Erythroblast (primary cell): ENCODE results near the gene ATCAY.
"Not testable (repeated sequence)": the region's sequence is repeated elsewhere in the genome, so short reads cannot be mapped to it uniquely, and the experiment has no call there.

Experiments
- DNase-seq, 2 experiments: peaks; one replicate each; lab custom pipeline; 2025; lab: John Stamatoyannopoulos, UW
- GATA1 ChIP-seq: IDR thresholded peaks from 2 replicates; pipeline ENCODE4 v1.6.1; 2011; ENCODE audit warnings: low read depth, mild to moderate bottlenecking, control low read depth, low read length, moderate library complexity
- POLR2A ChIP-seq: IDR thresholded peaks from 2 replicates; pipeline ENCODE4 v1.6.1; 2011; ENCODE audit warnings: mild to moderate bottlenecking, low read length

The ATCAY gene

GRCh38 chr19:3904233-3904632, 23.7 kb downstream of the ATCAY start:
- no peak for DNase-seq
- TF ChIP-seq GATA1, result no peak
- TF ChIP-seq POLR2A, result no peak

GRCh38 chr19:3907626-3908265, 27.3 kb downstream of the ATCAY start:
- DNase-seq, result no peak
- TF ChIP-seq GATA1 (no peak), POLR2A (no peak)

GRCh38 chr19:3908266-3909054, 28.0 kb downstream of the ATCAY start:
- TF ChIP-seq GATA1, result no peak
- TF ChIP-seq POLR2A, result no peak
- DNase-seq, result no peak

- TF ChIP-seq GATA1 (no peak), POLR2A (no peak)
- DNase-seq, result no peak
Measured at GRCh38 chr19:3910105-3910504, 29.6 kb downstream of the ATCAY start.

- TF ChIP-seq POLR2A (no peak), GATA1 (no peak)
- no peak for DNase-seq
Measured at GRCh38 chr19:3914199-3914598, 33.7 kb downstream of the ATCAY start.

GRCh38 chr19:3916033-3916432, 35.5 kb downstream of the ATCAY start:
- DNase-seq, result no peak
- TF ChIP-seq POLR2A (no peak), GATA1 (no peak)

- DNase-seq, result no peak
- TF ChIP-seq GATA1, result no peak
- TF ChIP-seq POLR2A, result no peak
Measured at GRCh38 chr19:3919793-3920192, 39.3 kb downstream of the ATCAY start.

- no peak for DNase-seq
- no peak for TF ChIP-seq POLR2A
- TF ChIP-seq GATA1, result no peak
Measured at GRCh38 chr19:3923096-3923758, 42.7 kb downstream of the ATCAY start.

GRCh38 chr19:3923912-3924311, 43.4 kb downstream of the ATCAY start:
- no peak for TF ChIP-seq GATA1
- TF ChIP-seq POLR2A, result no peak
- no peak for DNase-seq

GRCh38 chr19:3931041-3931440, 50.6 kb downstream of the ATCAY start:
- no peak for TF ChIP-seq GATA1
- no peak for DNase-seq

GRCh38 chr19:3932931-3933810, 52.7 kb downstream of the ATCAY start, which contains the start of gene NMRK2:
Gene NMRK2 (plus strand): TSS chr19:3933069. CDS start chr19:3933672, 603 bp downstream.
- TF ChIP-seq POLR2A (no peak), GATA1 (no peak)
- no peak for DNase-seq

- DNase-seq, result no peak
- TF ChIP-seq POLR2A, result no peak
- no peak for TF ChIP-seq GATA1
Measured at GRCh38 chr19:3936506-3937442, 56.3 kb downstream of the ATCAY start.

GRCh38 chr19:3938300-3938950, 57.9 kb downstream of the ATCAY start:
- DNase-seq, result not testable (repeated sequence)
